COLO668 (cell line): Measurements from ENCODE around the gene MED8.

Experiments
- DNase-seq: peaks from one replicate; lab custom pipeline; 2025; ENCODE audit not compliant: unreplicated experiment; lab: John Stamatoyannopoulos, UW

The MED8 gene, protein sequence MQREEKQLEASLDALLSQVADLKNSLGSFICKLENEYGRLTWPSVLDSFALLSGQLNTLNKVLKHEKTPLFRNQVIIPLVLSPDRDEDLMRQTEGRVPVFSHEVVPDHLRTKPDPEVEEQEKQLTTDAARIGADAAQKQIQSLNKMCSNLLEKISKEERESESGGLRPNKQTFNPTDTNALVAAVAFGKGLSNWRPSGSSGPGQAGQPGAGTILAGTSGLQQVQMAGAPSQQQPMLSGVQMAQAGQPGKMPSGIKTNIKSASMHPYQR

DNA sequence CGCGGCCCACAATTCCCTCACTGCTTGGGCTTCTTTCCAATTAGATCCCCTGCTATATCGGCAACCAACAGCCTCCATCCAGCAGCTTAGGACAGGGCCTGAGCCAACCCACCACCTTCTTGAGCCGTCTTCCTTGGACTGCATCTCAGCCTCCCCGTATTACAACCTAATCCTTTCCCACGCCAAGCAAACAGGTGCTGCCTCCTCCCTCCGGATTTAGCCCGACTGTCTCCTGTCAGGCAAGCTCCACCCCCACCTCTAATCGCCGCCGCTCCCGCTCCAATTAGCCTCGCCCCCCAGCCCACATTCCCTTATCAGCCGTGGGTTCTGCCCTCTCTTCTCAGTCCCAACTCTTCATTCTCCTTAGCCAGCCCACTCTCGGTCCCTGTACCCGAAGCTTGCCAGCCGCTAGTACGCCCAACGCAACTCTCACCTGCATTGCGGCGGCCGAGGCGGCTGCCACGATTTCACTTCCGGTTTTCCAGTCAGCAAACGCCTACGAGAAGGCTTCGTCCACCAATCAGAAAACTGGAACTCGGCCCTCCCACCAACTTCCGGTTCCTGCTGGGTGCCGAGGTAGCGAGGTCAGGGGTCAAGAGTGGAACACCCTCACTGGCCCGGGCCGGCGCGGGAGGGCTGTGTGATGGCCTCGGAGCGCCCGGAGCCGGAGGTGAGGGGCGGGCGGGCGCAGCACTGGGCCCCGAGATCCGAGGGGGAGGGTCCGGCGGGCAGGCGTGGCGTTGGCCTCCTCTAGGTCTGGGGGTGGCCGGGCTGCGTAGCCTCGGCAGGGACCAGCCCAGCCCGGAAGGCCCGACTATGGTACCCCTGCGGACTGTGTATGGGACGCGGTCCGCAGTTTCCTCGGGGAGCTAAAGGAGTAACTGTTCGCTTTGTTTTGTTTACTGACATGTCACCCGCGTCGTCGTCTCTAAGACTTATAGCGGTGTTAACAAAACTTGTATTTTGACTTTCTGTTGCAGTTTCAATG is at the start of gene MED8, which contains the start of gene SZT2:
Gene MED8 (minus strand): TSS at position 475 of the 988 bp plus-strand sequence. CDS start 36 bp downstream, at position 439.
Gene SZT2 (plus strand): TSS at position 574 of the 988 bp plus-strand sequence. CDS start 70 bp downstream, at position 644.
- DNase-seq: peak; percentile 97

DNA sequence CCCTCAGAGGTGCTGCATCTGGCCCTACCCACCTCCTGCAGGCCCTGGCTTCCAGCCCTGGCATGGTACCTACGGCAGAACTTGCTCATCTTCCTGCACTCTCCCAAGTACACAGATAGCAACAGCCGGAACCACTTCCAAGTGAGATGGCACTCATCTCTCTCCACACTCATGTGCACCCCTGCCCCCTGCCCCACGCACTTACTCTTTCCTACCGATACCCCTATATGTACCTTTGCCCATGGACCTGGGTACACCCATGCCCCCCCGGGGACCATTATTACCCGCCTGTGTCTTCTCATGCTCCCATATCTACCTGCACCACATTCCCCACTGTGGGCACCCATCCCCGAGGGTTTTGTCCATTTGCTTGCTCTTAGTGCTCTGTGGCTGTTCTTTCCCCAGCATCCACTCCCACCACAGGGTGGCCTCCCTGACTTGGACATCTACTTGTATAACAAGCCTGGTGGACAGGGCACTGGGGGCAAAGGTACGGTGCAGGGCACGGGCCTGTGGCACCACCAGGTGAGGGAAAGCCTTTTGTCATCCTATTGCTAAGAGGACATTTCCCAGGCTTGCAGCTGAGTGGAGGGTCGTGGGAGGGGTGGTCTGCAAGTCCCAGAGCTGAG is 49.5 kb upstream of the MED8 start:
- no peak for DNase-seq

DNA sequence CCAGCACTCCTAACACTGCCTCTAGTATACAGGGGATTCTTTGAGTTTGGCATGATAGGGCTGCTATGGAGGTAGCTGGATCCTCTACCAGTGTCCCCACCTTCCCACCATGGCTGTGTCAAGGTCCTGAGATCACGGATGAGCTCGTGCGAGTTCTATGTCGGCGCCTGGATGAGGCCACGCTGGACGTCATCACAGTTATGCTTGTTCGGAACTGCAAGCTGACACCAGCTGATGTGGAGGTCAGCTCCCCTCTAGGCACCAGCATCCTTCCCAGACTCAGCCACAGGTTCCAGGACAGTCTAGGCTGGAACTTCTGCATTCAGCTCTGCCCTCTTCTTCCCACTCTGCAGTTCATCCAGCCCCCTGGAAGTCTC is 49.0 kb upstream of the MED8 start:
- no peak for DNase-seq

DNA sequence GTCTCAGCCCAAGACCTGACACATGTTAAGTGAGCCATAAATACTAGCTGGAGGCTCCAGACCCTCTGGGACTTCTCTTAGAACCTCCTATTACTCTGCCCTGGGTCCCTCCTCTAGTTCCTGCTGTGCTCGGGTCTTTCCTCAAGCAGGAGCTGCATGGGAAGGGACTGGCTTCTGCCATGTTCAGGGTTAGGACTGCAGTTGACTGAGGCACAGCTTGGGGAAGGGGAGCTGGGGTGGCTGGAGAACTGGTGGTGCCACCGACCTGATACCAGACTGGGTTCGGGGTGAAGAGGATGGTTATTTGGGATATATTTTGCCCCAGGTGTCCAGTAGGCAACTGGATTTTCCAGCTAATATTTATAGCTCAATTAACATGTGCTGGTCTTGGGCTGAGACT is 48.4 kb upstream of the MED8 start:
- DNase-seq: no peak

DNA sequence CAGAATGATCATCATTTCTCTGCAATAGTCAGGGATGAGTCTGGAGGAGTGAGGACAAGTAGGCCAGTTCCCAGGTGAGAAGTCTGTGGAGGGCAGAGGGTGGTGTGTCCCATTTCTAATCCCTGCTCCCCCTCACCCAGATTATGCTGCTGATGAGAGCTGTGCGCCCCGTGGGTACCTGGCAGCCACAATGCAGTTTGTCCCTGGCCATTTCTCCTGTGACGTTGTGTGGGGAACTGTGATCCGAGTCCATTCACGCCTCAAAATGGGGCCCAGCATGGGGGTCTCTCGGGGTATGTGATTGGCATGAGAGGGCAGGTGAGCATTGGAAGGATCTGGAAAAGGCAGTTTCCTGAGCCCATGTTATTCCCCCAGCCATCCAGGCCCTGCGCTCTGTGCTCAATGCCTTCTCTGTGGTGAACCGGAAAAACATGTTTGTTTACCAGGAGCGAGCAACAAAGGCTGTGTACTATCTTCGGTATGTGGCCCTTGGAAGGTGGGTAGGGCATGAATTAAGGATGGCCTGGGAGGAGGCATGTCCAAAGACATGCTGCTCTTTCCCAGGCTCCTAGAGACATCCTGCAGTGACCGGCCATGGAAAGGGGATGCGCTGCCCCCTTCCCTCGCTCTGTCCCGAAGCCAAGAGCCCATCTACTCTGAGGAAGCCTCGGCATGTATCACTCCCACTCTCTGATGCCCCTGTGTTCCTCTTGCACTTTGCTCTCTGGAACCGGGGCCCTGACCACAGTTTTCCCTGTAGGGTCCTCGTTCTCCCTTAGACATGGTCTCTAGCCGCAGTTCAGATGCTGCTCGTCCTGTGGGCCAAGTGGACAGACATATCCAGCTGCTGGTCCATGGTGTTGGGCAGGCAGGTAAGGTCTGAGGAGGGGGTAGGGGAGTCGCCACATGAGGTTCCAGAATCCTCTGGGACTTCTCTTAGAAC is 47.7 kb upstream of the MED8 start:
- no peak for DNase-seq

DNA sequence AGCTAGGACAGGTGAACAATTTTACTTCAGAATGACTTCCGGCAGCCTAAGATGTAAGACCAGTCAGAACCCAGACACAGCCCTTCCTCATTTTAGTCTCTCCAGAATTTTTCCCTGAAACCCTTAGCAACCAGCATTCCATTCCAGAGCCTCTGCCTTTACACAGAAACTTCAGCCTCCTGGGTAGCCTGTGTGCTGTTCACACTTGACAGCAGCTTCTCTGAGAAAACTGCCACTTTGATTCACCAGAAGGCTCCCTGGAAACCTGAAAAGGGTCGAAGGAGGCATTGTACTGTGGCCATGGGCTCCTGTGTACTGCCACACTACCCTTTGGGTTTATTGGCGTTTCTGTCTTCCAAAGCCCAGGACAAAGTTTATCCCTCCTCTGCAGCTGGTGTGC is 46.8 kb upstream of the MED8 start:
- DNase-seq: no peak

DNA sequence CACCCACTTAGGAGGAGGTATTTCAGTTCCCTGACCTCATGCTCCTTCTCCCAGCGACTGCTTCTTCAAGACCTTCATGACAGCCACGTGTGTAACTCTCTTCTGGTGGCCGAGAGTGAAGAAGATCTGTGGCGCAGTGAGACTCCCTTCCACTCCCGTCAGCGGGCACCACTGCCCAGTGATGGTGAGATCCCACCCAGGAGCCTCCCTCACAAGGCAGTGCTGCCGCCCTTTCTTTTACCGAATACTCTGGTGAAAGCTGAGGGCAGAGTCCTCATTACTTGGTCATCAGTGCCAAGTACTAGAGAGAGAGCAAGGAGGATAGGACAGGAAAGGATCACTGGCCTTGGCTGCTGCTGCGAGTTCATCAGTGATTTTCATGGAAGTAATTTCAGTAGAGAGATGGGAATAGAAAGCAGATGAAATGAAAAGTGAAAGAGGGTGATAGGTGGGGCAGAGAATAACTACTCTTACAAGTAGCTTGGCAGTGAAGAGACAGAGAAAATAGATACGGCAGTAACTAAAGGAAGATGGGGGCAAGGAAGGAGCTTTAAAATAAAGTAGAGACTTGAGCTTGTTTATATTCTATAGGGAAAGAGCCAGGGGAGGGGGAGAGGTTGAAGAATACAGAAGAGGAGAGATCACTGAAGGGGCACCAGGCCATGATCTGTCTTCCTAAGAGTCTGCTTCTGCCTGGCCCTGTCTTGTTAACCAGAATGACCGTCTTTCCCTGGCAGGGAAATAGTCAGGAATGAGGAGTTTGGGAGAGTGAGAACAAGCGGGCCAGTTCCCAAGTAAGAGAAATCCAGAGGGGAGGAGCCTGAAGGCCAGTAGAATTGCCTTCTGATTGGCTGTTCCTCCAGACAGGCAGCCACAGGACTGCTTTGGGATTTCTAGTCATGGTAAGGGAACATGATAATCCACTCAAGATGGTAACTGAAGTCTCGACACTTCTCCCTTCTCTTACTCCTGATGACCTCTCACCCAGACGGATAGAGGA is 45.8 kb upstream of the MED8 start:
- no peak for DNase-seq

DNA sequence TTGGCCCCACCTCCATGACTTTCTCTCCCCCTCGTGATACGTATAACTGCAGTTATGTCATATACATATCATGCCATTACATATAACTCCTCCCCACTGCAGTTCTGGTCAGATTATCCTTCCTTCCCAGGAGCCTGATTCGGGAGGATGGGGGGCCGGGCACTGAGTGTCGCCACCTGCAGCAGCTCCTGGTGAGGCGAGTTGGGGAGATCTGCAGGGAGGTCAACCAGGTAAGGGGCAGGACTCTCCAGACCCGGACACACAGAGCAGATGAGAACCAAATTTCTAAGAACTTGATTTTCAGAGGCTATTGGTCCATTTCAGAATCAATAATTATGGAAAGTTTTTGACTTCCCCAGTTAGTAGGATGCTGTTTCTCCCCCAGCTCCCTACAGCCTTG is 44.7 kb upstream of the MED8 start:
- no peak for DNase-seq

DNA sequence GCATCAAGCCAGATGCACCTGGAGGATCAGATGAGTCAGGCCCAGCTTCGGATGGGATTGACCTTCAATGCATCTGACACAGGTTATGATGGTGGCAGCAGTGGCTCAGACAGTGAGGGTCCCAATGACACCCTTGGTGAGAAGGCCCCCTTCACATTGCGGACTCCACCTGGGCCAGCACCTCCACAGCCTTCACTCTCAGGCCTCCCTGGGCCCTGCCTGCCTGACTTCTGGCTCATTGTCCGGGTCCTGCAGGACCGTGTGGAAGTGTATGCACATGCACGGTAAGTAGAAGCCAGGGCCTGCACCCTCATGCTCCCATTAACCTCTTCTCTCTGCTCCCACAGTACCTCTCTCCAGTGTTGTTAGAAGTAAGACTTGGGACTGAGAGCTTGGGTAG is 43.3 kb upstream of the MED8 start:
- DNase-seq: no peak

DNA sequence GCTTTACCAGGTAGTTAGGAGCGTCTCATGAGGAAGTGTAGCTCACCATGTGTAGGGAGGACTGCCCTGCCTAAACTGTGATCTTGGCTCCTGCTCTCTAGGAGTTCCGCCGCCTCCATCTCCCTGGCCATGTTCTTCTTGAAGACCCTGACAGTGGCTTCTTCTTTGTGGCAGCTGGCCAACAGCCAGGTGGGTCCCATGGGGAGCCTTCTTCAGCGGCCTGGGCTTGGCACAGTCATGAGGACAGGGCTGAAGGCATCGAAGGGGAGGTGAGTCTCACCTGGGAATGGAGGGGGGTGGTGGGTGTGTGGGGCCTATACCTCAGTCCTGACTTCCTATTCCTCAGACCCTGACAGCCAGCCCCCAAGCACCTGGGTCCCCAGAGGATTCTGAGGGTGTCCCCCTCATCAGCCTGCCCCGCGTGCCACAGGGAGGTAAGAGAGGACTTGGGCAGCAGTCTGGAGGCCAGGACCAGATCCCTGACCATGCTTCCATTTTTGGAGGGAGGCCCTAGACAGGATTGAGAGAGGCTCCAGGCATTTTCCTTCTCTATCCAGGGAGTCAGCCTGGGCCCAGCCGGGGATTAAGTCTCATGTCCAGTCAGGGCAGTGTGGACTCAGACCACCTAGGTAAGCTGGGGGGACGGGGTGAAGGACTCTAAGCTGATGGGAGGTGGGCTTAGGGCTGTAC is 42.7 kb upstream of the MED8 start:
- no peak for DNase-seq

DNA sequence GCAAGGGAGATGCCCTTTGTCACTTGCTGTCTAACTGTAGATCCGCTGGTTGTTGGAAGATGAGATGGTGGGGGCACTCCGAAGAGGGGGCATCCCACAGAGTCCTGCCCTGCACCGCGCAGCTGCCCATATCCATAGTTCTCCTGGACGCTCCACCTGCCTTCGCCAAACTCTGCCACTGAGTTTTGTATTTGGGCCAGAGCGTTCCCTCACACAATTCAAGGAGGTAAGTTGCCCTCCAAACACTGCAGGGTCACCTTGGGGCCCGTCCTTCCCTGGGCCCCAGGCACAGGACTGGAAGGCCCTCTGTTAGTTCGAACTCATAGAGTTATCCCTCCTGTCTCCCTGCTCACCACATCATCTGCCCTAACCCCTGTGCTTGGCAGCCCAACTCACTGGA is 42.1 kb upstream of the MED8 start:
- no peak for DNase-seq

DNA sequence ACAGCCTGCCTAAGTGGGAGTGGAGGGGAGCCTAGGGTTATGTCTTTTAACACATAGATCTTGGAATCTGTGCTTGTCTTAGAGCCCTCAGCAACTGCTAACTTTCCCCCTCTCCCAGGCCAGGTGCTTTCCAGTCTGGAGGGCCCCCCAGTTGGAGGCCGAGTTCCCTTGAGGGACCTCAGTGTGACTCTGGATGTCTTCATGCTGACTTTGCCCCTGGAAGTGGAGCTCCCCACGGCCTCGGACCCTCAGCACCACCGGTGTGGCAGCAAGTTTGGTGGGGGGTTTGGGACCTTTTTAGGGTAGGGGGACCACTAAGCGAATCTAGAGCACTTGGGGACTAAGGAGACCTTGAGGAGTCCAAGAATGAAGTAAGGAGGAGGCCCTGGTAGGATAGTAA is 41.2 kb upstream of the MED8 start:
- DNase-seq: no peak

DNA sequence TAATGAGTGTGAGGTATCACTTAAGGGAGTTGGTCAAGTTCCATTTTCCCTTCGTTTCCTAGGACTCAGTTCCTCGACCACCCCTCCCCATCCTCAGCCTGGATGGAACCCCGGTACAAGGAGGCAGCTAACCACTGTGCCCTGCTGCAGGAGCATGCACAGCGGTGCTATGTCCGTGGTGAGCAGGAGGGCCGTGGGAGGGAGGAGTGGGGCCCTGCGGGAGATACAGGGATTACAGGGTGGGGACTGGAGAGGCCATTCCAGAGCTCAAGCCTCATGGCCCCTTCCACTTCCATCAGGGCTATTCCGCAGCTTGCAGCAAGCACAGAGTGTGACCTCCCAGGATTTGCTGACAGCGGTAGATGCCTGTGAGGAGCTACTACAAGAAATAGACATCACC is 38.3 kb upstream of the MED8 start:
- no peak for DNase-seq

DNA sequence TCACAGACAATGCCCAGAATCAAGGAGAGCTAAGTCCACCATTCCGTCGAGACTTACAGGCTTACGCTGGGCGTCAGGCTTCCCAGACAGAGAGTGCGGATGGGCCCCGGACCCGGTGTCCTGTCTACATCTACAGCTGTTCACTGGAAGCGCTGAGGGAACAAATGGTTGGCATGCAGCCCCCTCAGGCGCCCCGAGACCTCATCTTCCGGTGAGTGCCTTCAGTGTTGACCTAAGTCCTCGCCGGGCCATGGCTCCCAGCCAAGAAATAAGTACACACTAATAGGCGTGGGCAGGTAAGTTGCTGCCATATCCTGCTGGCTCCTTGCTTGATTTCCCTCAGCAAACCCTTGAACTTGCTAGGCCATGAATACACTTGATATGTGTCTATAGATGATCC is 37.9 kb upstream of the MED8 start:
- no peak for DNase-seq

DNA sequence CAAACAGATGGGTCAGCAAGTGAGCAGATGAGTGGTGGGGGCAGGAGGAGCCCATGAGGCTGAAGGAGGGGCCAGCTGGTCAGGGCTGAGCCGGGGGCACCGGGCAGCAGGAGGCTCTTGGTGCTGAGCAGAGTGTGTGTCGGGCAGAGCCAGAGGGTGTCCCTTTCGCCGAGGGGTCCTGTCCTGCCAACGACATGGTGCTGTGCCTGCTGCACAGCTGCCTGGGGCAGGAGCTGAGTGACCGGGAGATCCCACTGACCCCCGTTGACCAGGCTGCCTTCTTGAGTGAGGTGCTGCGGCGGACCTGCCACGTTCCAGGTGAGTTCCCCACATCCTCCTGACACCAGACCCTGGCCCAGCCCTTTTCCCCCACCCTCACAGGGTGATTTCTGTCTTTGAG is 36.6 kb upstream of the MED8 start:
- no peak for DNase-seq

DNA sequence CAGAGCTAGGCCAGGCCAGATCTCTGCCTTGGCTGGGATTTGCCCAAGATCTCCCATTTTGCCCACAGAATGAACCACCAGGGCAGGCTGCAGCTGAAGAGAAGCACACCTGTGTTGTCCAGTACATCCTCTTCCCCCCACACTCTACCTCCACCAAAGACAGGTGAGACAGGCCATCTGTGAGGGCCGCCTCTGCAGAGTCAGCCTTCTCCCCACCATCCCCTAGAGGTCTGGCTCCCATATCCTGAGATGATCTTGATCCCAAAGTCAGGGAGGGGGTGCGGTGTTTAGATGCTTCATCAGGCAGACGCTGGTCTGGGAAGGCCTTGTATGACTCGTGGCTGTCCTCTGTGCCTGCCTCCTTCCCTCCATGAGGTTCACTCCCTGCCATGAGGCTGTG is 35.4 kb upstream of the MED8 start:
- no peak for DNase-seq

DNA sequence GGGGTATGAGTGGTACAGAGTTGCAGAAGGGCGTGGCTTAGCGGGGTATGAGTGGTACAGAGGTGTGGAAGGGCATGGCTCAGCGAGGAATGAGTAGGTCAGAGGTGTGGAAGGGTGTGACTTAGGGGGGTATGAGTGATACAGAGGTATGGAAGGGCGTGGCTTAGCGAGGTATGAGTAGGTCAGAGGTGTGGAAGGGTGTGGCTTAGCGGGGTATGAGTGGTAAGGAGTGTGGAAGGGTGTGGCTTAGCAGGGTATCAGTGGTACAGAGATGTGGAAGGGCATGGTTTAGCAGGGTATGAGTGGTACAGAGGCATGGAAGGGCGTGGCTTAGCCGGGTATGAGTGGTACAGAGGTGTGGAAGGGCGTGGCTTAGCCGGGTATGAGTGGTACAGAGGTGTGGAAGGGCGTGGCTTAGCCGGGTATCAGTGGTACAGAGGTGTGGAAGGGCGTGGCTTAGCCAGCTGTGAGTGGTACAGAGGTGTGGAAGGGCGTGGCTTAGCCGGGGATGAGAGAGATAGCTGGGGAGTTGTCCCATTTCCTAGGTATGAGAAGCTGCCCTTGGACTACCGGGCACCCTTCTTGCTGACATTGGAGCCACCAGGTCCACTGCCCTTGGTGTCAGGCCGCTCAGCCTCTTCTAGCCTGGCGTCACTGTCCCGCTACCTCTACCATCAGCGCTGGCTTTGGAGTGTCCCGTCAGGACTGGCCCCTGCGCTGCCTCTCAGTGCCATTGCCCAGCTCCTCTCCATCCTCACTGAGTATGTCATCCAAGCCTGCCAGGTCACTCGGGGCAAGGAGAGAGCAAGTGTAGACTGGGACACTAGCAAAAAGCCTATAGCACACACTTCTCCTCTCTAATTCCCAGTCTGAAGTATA is 34.3 kb upstream of the MED8 start:
- DNase-seq: no peak
